HG02938 (cell line): ENCODE measurements around the gene UMPS.

Experiments
- ATAC-seq: cut with Tn5 transposase; IDR thresholded peaks from one replicate; pipeline ENCODE4 v1.9.1; 2021; ENCODE audit warnings: mild to moderate bottlenecking, moderate library complexity; ENCODE audit not compliant: unreplicated experiment

UMPS gene

GRCh38 chr3:124796477-124796876 lies 66.2 kb downstream of the UMPS start:
- ATAC-seq, result no peak

- no peak for ATAC-seq
Measured at GRCh38 chr3:124797426-124797945, 67.2 kb downstream of the UMPS start.
